Measurements from ENCODE around the gene ADGRA1. TPM values are rescaled to one million over a fixed set of nuclear protein-coding genes. Genes with fewer than 3 reads are reported as not detected.

ADGRA1 gene
- total RNA-seq, 4 donors from 2014 or later = not detected

- H3K27ac ChIP-seq = no peak overlapping the region
- no peak overlapping the region for H3K4me3 ChIP-seq
- no peak for DNase-seq
- H3K4me1 ChIP-seq = peaks cover 0 to 9% (median 0%) of the 10 kb centered on the region in 4 donors
- no peaks in the 10 kb centered on the region for H3K36me3 ChIP-seq
- peaks cover 0 to 10% of the 10 kb centered on the region in 2 donors for H3K27me3 ChIP-seq
- H3K9me3 ChIP-seq = no peaks in the 10 kb centered on the region
- no peak for TF ChIP-seq CTCF (IDR thresholded peaks at IDR 0.05)
- TF ChIP-seq POLR2A (IDR thresholded peaks at IDR 0.05) = no peak
Measured at GRCh38 chr10:133090101-133090500, 2.4 kb downstream of the ADGRA1 start.

GRCh38 chr10:133090654-133091053 is 2.9 kb downstream of the ADGRA1 start:
- H3K27me3 ChIP-seq = peaks cover 0 to 10% of the 10 kb centered on the region in 2 donors

GRCh38 chr10:133091316-133091715 is 3.6 kb downstream of the ADGRA1 start:
- Histone ChIP-seq H3K27me3 (peaks cover 0 to 10% of the 10 kb centered on the region in 2 donors), H3K36me3 (no peaks in the 10 kb centered on the region), H3K9me3 (no peaks in the 10 kb centered on the region), H3K27ac (no peak overlapping the region), H3K4me1 (peaks cover 0 to 9% (median 0%) of the 10 kb centered on the region in 4 donors), H3K4me3 (no peak overlapping the region)
- no peak for DNase-seq
- TF ChIP-seq CTCF (IDR thresholded peaks at IDR 0.05) (no peak), POLR2A (IDR thresholded peaks at IDR 0.05) (no peak)

More at GRCh38 chr10:133090654-133091053, 2.9 kb downstream of the ADGRA1 start:
- Histone ChIP-seq H3K9me3 (no peaks in the 10 kb centered on the region), H3K27ac (no peak overlapping the region), H3K4me3 (no peak overlapping the region), H3K4me1 (peaks cover 0 to 9% (median 0%) of the 10 kb centered on the region in 4 donors), H3K36me3 (no peaks in the 10 kb centered on the region)
- TF ChIP-seq CTCF (IDR thresholded peaks at IDR 0.05) (no peak), POLR2A (IDR thresholded peaks at IDR 0.05) (no peak)
- DNase-seq = no peak

- TF ChIP-seq POLR2A (IDR thresholded peaks at IDR 0.05) (no peak), CTCF (IDR thresholded peaks at IDR 0.05) (no peak)
- Histone ChIP-seq H3K27me3 (peaks cover 0 to 6% of the 10 kb centered on the region in 2 donors), H3K9me3 (no peaks in the 10 kb centered on the region), H3K36me3 (no peaks in the 10 kb centered on the region), H3K4me1 (peaks cover 0 to under 1% (median 0%) of the 10 kb centered on the region in 4 donors), H3K27ac (no peak overlapping the region), H3K4me3 (no peak overlapping the region)
- DNase-seq = no peak
Measured at GRCh38 chr10:133093291-133093690, 5.6 kb downstream of the ADGRA1 start.

- no peaks in the 10 kb centered on the region for H3K27me3 ChIP-seq
- H3K4me3 ChIP-seq = no peak overlapping the region
- TF ChIP-seq CTCF (IDR thresholded peaks at IDR 0.05) (no peak), POLR2A (IDR thresholded peaks at IDR 0.05) (no peak)
- H3K27ac ChIP-seq = no peak overlapping the region
- no peak for DNase-seq
- H3K4me1 ChIP-seq = no peaks in the 10 kb centered on the region
- no peaks in the 10 kb centered on the region for H3K36me3 ChIP-seq
- no peaks in the 10 kb centered on the region for H3K9me3 ChIP-seq
Measured at GRCh38 chr10:133094286-133094685, 6.6 kb downstream of the ADGRA1 start.

GRCh38 chr10:133094866-133095265 is 7.1 kb downstream of the ADGRA1 start:
- Histone ChIP-seq H3K4me1 (no peaks in the 10 kb centered on the region), H3K27me3 (no peaks in the 10 kb centered on the region), H3K4me3 (no peak overlapping the region), H3K9me3 (no peaks in the 10 kb centered on the region), H3K27ac (no peak overlapping the region), H3K36me3 (no peaks in the 10 kb centered on the region)
- no peak for DNase-seq
- TF ChIP-seq POLR2A (IDR thresholded peaks at IDR 0.05) = no peak
- no peak for TF ChIP-seq CTCF (IDR thresholded peaks at IDR 0.05)
